ENCODE data around the gene PUM2. TPM values are rescaled to one million over a fixed set of nuclear protein-coding genes. Genes with fewer than 3 reads are reported as not detected.

The PUM2 gene
- total RNA-seq, 1 experiment from 2014 or later: 85.6 TPM

DNA sequence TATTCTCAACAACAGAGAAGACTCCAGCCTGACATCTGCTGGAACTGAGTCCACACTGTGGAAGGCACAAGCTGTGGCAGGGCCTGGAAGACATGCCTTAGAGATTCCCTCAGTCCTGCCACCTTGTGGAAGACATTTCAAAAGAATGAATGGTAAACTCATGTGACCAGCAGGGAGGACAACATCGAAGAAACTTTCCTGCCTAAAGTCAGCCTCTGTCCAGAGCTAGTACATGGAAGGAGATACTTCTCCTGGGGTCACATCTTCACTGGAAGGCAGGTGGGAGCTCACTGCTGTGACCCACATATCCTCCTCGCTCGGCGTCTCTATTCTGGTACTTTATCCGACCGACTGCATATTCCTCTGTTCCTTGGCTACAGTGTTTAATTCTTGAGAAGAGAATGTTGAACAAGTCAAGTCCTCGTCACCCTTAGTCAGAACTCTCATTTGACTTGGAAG is 59.5 kb downstream of the PUM2 start:
- H3K4me3 ChIP-seq (ENCODE audit: low read depth in 2 of 2, low read length in 2 of 2): no peak overlapping the region
- ChIA-PET POLR2A (no interaction called here), CTCF (interaction anchor here (0.7 to 1.1 kb wide), 4 partner anchors 8 to 518 kb away, joined by 3 read pairs; no protein-coding TSS in a partner anchor)
- DNase-seq (ENCODE audit: low read depth, low spot score) (peak; percentile 72), ATAC-seq (peak; percentile 99)
- H3K9me3 ChIP-seq (ENCODE audit: control insufficient read depth, insufficient read depth, low read depth, low read length): no peaks in the 10 kb centered on the region
- in situ Hi-C loops (cut with HindIII; ENCODE audit: low pct_unique_long_range_greater_than_20kb, low sequenced_read_pairs): no loop called here
- peaks cover 35% of the 10 kb centered on the region for H3K36me3 ChIP-seq (ENCODE audit: control insufficient read depth, insufficient read depth, low read length)
- intact Hi-C loops (cut with micrococcal nuclease; ENCODE audit: unreplicated experiment): no loop called here
- H3K27me3 ChIP-seq (ENCODE audit: control insufficient read depth, insufficient read depth, low read length): no peaks in the 10 kb centered on the region
- H3K27ac ChIP-seq (ENCODE audit: low read length): no peak overlapping the region
- BruUV-seq (replicated peaks): no TSS peak
- TF ChIP-seq SIN3A (IDR thresholded peaks at IDR 0.05; ENCODE audit: borderline replicate concordance, insufficient read depth, low read depth, low read length): no peak
- TF ChIP-seq, protein P1, sequence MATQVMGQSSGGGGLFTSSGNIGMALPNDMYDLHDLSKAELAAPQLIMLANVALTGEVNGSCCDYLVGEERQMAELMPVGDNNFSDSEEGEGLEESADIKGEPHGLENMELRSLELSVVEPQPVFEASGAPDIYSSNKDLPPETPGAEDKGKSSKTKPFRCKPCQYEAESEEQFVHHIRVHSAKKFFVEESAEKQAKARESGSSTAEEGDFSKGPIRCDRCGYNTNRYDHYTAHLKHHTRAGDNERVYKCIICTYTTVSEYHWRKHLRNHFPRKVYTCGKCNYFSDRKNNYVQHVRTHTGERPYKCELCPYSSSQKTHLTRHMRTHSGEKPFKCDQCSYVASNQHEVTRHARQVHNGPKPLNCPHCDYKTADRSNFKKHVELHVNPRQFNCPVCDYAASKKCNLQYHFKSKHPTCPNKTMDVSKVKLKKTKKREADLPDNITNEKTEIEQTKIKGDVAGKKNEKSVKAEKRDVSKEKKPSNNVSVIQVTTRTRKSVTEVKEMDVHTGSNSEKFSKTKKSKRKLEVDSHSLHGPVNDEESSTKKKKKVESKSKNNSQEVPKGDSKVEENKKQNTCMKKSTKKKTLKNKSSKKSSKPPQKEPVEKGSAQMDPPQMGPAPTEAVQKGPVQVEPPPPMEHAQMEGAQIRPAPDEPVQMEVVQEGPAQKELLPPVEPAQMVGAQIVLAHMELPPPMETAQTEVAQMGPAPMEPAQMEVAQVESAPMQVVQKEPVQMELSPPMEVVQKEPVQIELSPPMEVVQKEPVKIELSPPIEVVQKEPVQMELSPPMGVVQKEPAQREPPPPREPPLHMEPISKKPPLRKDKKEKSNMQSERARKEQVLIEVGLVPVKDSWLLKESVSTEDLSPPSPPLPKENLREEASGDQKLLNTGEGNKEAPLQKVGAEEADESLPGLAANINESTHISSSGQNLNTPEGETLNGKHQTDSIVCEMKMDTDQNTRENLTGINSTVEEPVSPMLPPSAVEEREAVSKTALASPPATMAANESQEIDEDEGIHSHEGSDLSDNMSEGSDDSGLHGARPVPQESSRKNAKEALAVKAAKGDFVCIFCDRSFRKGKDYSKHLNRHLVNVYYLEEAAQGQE (IDR thresholded peaks at IDR 0.05; ENCODE audit: insufficient read depth in 1 of 2, low read depth in 2 of 2, low read length in 1 of 2): no peak
- no peak for TF ChIP-seq TCF7L2 (IDR thresholded peaks at IDR 0.05; ENCODE audit: low read depth, low read length)
- TF ChIP-seq, protein P2, sequence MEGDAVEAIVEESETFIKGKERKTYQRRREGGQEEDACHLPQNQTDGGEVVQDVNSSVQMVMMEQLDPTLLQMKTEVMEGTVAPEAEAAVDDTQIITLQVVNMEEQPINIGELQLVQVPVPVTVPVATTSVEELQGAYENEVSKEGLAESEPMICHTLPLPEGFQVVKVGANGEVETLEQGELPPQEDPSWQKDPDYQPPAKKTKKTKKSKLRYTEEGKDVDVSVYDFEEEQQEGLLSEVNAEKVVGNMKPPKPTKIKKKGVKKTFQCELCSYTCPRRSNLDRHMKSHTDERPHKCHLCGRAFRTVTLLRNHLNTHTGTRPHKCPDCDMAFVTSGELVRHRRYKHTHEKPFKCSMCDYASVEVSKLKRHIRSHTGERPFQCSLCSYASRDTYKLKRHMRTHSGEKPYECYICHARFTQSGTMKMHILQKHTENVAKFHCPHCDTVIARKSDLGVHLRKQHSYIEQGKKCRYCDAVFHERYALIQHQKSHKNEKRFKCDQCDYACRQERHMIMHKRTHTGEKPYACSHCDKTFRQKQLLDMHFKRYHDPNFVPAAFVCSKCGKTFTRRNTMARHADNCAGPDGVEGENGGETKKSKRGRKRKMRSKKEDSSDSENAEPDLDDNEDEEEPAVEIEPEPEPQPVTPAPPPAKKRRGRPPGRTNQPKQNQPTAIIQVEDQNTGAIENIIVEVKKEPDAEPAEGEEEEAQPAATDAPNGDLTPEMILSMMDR (IDR thresholded peaks at IDR 0.05): peak; percentile 85
- H3K4me1 ChIP-seq (ENCODE audit: control insufficient read depth, insufficient read depth, low read length): peaks cover 4% of the 10 kb centered on the region; the same call in 1 of the 2 replicates

DNA sequence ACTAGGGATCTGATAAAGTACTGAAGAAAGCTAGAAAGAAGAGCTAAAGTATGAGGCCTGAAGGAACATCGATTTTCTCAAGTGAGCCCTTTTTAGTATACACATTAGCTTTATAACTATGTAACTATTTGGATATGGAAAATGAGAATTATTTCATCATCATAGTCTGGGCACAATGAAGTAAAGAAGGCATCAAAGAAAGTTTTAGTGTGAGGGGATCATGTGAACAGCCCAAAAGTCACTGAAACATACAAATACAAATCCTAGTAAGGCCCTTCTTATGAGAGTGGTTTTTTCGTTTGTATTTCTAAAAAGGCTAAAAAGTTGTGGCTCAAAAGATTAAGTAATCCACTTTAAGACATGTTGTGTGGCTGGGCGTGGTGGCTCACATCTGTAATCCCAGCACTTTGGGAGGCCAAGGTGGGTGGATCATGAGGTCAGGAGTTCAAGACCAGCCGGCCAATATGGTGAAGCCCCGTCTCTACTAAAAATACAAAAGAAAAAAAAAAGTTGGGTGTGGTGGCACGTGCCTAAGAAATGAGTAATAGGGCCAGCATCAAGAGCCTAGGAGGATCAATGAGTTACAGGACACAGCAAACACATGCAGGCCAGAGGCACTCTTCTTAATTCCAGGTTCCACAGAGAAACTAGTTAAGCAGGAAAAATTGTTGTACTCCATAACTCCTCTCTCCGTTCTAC is 61.9 kb downstream of the PUM2 start:
- TF ChIP-seq SIN3A (IDR thresholded peaks at IDR 0.05; ENCODE audit: borderline replicate concordance, insufficient read depth, low read depth, low read length) (no peak), TCF7L2 (IDR thresholded peaks at IDR 0.05; ENCODE audit: low read depth, low read length) (no peak)
- in situ Hi-C loops (cut with HindIII; ENCODE audit: low pct_unique_long_range_greater_than_20kb, low sequenced_read_pairs) (no loop called here), intact Hi-C loops (cut with micrococcal nuclease; ENCODE audit: unreplicated experiment) (no loop called here)
- POLR2A ChIA-PET: no interaction called here
- DNase-seq (ENCODE audit: low read depth, low spot score) (no peak), ATAC-seq (no peak)
- Histone ChIP-seq H3K36me3 (ENCODE audit: control insufficient read depth, insufficient read depth, low read length) (peaks cover 30% of the 10 kb centered on the region), H3K27ac (ENCODE audit: low read length) (no peak overlapping the region), H3K27me3 (ENCODE audit: control insufficient read depth, insufficient read depth, low read length) (no peaks in the 10 kb centered on the region), H3K9me3 (ENCODE audit: control insufficient read depth, insufficient read depth, low read depth, low read length) (no peaks in the 10 kb centered on the region), H3K4me3 (ENCODE audit: low read depth in 2 of 2, low read length in 2 of 2) (no peak overlapping the region), H3K4me1 (ENCODE audit: control insufficient read depth, insufficient read depth, low read length) (peaks cover 4% of the 10 kb centered on the region; the same call in 1 of the 2 replicates)
- no TSS peak for BruUV-seq (replicated peaks)
- CTCF ChIA-PET: no interaction called here

DNA sequence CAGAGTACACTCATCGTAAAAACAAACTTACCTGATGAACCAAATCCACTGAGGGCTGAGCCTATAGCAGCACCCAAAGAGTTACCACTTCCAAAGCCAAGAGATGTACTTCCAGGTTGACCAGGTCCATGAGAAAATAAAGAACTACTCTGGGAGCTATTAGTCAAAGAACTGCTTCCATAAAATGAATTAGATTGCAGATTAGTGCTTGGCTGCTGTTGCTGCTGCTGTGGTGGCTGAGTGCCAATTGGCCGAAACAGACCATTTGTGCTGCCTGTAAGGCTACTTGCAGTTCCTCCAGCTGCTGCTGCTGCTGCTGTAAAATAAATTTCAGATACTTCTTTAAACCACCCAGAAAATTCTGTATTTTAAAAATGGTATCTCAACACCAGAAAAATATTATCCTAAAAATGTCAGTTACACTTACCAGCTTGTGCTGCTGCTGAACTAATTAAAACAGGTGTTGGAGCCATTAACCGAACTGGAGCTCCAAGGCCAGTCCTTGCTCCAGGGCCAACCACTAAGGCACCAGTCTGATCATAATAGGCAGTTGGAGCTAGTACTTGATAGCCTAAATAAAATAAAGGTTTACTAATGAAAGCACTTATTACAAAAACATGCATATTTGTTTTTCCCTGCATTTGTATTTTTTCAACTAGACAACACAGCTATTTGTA is 67.6 kb downstream of the PUM2 start:
- Histone ChIP-seq H3K4me1 (ENCODE audit: control insufficient read depth, insufficient read depth, low read length) (no peaks in the 10 kb centered on the region), H3K9me3 (ENCODE audit: control insufficient read depth, insufficient read depth, low read depth, low read length) (no peaks in the 10 kb centered on the region), H3K27ac (ENCODE audit: low read length) (no peak overlapping the region), H3K27me3 (ENCODE audit: control insufficient read depth, insufficient read depth, low read length) (no peaks in the 10 kb centered on the region), H3K36me3 (ENCODE audit: control insufficient read depth, insufficient read depth, low read length) (peaks cover 52% of the 10 kb centered on the region), H3K4me3 (ENCODE audit: low read depth in 2 of 2, low read length in 2 of 2) (no peak overlapping the region)
- ChIA-PET POLR2A (interaction anchor here (0.9 kb wide), 1 partner anchor 18 kb away, joined by 4 read pairs; no protein-coding TSS in a partner anchor), CTCF (interaction anchor here (1.3 kb wide), 1 partner anchor 8 kb away, joined by 3 read pairs; no protein-coding TSS in a partner anchor)
- no peak for DNase-seq (ENCODE audit: low read depth, low spot score)
- no peak for ATAC-seq
- intact Hi-C loops (cut with micrococcal nuclease; ENCODE audit: unreplicated experiment): no loop called here
- in situ Hi-C loops (cut with HindIII; ENCODE audit: low pct_unique_long_range_greater_than_20kb, low sequenced_read_pairs): no loop called here
- BruUV-seq (replicated peaks): no TSS peak
- TF ChIP-seq, protein P1 (IDR thresholded peaks at IDR 0.05; ENCODE audit: insufficient read depth in 1 of 2, low read depth in 2 of 2, low read length in 1 of 2): no peak
- TF ChIP-seq POLR2AphosphoS5 (IDR thresholded peaks at IDR 0.05; ENCODE audit: low read depth, low read length) (no peak), SIN3A (IDR thresholded peaks at IDR 0.05; ENCODE audit: borderline replicate concordance, insufficient read depth, low read depth, low read length) (no peak), TCF7L2 (IDR thresholded peaks at IDR 0.05; ENCODE audit: low read depth, low read length) (no peak)
- TF ChIP-seq, protein P2 (IDR thresholded peaks at IDR 0.05): no peak
